Uterus (tissue), 2 donors: Measurements from ENCODE around the gene GIN1.

Source experiments
- POLR2A ChIP-seq, 2 donors: fragments of 450-650 bp; IDR thresholded peaks; one replicate each; pipeline ENCODE4 v1.6.1; 2016; ENCODE audit warnings: antibody characterized with exemption in 2 of 2, mild to moderate bottlenecking in 1 of 2, moderate library complexity in 1 of 2
- TF ChIP-seq, protein P1 (sequence below), 4 experiments: fragments of 200-600 bp in 2 of 4; fragments of 450-650 bp in 2 of 4; sonication (generic) in 2 of 4; IDR thresholded peaks; one replicate each; pipeline ENCODE4 v1.5.1; 2016 to 2019; ENCODE audit warnings: antibody characterized with exemption in 4 of 4, mild to moderate bottlenecking in 2 of 4, moderate library complexity in 1 of 4

DNA sequence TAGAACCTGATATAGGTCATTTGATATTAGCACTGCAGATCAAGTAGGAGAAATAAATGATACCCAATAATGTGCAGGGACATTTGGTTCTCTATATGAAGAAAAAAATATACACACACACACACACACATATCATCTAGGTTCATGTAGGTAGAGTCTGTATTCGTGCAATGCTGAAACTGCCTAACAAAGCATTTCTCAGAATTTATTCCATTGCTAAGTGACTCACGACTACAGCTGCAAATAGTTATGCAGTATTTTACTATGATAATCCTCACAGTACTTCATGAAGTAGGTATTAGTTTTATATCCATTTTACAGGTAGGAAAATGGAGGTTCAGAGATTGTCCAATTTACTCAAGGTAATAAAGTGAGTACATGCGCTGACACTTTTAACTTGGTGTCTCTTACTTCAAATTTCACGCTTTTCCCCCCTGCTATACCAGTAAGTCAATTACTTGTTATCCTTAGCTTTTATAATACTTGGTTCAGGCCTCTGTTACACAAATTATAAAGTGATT is 2.4 kb downstream of the GIN1 start:
- TF ChIP-seq POLR2A (IDR thresholded peaks at IDR 0.05): no peak
- TF ChIP-seq, protein P1, sequence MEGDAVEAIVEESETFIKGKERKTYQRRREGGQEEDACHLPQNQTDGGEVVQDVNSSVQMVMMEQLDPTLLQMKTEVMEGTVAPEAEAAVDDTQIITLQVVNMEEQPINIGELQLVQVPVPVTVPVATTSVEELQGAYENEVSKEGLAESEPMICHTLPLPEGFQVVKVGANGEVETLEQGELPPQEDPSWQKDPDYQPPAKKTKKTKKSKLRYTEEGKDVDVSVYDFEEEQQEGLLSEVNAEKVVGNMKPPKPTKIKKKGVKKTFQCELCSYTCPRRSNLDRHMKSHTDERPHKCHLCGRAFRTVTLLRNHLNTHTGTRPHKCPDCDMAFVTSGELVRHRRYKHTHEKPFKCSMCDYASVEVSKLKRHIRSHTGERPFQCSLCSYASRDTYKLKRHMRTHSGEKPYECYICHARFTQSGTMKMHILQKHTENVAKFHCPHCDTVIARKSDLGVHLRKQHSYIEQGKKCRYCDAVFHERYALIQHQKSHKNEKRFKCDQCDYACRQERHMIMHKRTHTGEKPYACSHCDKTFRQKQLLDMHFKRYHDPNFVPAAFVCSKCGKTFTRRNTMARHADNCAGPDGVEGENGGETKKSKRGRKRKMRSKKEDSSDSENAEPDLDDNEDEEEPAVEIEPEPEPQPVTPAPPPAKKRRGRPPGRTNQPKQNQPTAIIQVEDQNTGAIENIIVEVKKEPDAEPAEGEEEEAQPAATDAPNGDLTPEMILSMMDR (IDR thresholded peaks at IDR 0.05): no peak
